HEK293 (cell line): Measurements from ENCODE around the gene OVCH1.

ENCODE experiments used
- CTCF ChIA-PET: fragments of 350-600 bp; formaldehyde crosslinking; extraction: SDS; loops from one replicate; lab custom pipeline; 2021; ENCODE audit warnings: antibody characterized with exemption; lab: Yijun Ruan, JAX
- POLR2A ChIA-PET: fragments of 300-600 bp; formaldehyde crosslinking; extraction: SDS; loops from one replicate; lab custom pipeline; 2020; ENCODE audit warnings: antibody characterized with exemption, inconsistent platforms; lab: Yijun Ruan, JAX
- H3K27ac ChIP-seq: fragments of 200-500 bp; sonication (Bioruptor generic); 2 replicates; pipeline ENCODE4 v1.5.1; 2014; ENCODE audit warnings: low read depth, low read length, control low read depth, inconsistent platforms; ENCODE audit errors: extremely low read depth
- H3K36me3 ChIP-seq, 2 experiments: fragments of 200-500 bp in 1 of 2; sonication (Bioruptor generic) in 1 of 2; 1 replicate in 1 of 2; 2 replicates in 1 of 2; pipeline ENCODE4 v1.5.1; 2014 to 2017; ENCODE audit warnings: inconsistent platforms in 2 of 2, low read length in 2 of 2; ENCODE audit not compliant: control insufficient read depth in 2 of 2, insufficient read depth in 1 of 2
- H3K4me1 ChIP-seq: fragments of 200-500 bp; sonication (Bioruptor generic); 2 replicates; pipeline ENCODE4 v1.5.1; 2014; ENCODE audit warnings: mild to moderate bottlenecking, low read length, inconsistent platforms; ENCODE audit not compliant: control insufficient read depth, insufficient read depth
- H3K4me3 ChIP-seq: 2 replicates; pipeline ENCODE4 v1.5.1; 2011; ENCODE audit warnings: low read depth, mild to moderate bottlenecking, control low read depth, low read length, moderate library complexity
- H3K9me3 ChIP-seq: fragments of 200-500 bp; sonication (Bioruptor generic); 2 replicates; pipeline ENCODE4 v1.5.1; 2014; ENCODE audit warnings: low read depth, low read length, inconsistent platforms; ENCODE audit not compliant: control insufficient read depth, insufficient read depth
- GFI1B ChIP-seq: fragments of 450-650 bp; formaldehyde crosslinking; IDR thresholded peaks from 2 replicates; pipeline ENCODE4 v1.5.1; 2016; ENCODE audit warnings: missing biosample characterization, missing genetic modification characterization
- REPIN1 ChIP-seq: fragments of 450-650 bp; formaldehyde crosslinking; IDR thresholded peaks from 2 replicates; pipeline ENCODE4 v1.5.1; 2017; ENCODE audit warnings: missing biosample characterization, missing genetic modification characterization, low read depth
- SP2 ChIP-seq: fragments of 450-650 bp; formaldehyde crosslinking; IDR thresholded peaks from 2 replicates; pipeline ENCODE4 v1.5.1; 2016; ENCODE audit warnings: missing biosample characterization, missing genetic modification characterization
- ZNF10 ChIP-seq: fragments of 450-650 bp; formaldehyde crosslinking; IDR thresholded peaks from 2 replicates; pipeline ENCODE4 v1.5.1; 2017; ENCODE audit warnings: missing biosample characterization, missing genetic modification characterization
- ZNF132 ChIP-seq: fragments of 450-650 bp; formaldehyde crosslinking; IDR thresholded peaks from 2 replicates; pipeline ENCODE4 v1.5.1; 2017; ENCODE audit warnings: missing biosample characterization, missing genetic modification characterization, borderline replicate concordance
- ZNF157 ChIP-seq: fragments of 450-650 bp; formaldehyde crosslinking; IDR thresholded peaks from 2 replicates; pipeline ENCODE4 v1.5.1; 2016; ENCODE audit warnings: missing biosample characterization, missing genetic modification characterization
- ZNF266 ChIP-seq: fragments of 450-650 bp; formaldehyde crosslinking; IDR thresholded peaks from 2 replicates; pipeline ENCODE4 v1.5.1; 2016; ENCODE audit warnings: missing biosample characterization, missing genetic modification characterization, low read depth
- ZNF350 ChIP-seq: fragments of 450-650 bp; formaldehyde crosslinking; IDR thresholded peaks from 2 replicates; pipeline ENCODE4 v1.5.0; 2017; ENCODE audit warnings: missing biosample characterization, mild to moderate bottlenecking, missing genetic modification characterization
- ZNF354C ChIP-seq: fragments of 450-650 bp; formaldehyde crosslinking; IDR thresholded peaks from 2 replicates; pipeline ENCODE4 v1.5.1; 2016; ENCODE audit warnings: missing biosample characterization, missing genetic modification characterization, low read depth, borderline replicate concordance
- ZNF792 ChIP-seq: fragments of 450-650 bp; formaldehyde crosslinking; IDR thresholded peaks from 2 replicates; pipeline ENCODE4 v1.5.1; 2016; ENCODE audit warnings: missing biosample characterization, missing genetic modification characterization
- ZSCAN30 ChIP-seq: fragments of 450-650 bp; IDR thresholded peaks from 2 replicates; pipeline ENCODE4 v1.5.1; 2018; ENCODE audit warnings: missing biosample characterization, mild to moderate bottlenecking, missing genetic modification characterization, moderate library complexity
- ZXDB ChIP-seq: fragments of 450-650 bp; formaldehyde crosslinking; IDR thresholded peaks from 2 replicates; pipeline ENCODE4 v1.5.1; 2016; ENCODE audit warnings: missing biosample characterization, missing genetic modification characterization
- TF ChIP-seq, protein P1 (sequence below): fragments of 450-650 bp; formaldehyde crosslinking; IDR thresholded peaks from 2 replicates; pipeline ENCODE4 v1.5.1; 2017; ENCODE audit warnings: missing biosample characterization, mild to moderate bottlenecking, missing genetic modification characterization, moderate library complexity
- TF ChIP-seq, protein P2 (sequence below): fragments of 450-650 bp; formaldehyde crosslinking; optimal IDR thresholded peaks from 2 replicates; pipeline ENCODE3; 2016; ENCODE audit warnings: missing biosample characterization, mild to moderate bottlenecking, missing genetic modification characterization
- TF ChIP-seq, protein P3 (sequence below): fragments of 450-650 bp; formaldehyde crosslinking; IDR thresholded peaks from 2 replicates; pipeline ENCODE4 v1.5.1; 2016; ENCODE audit warnings: missing biosample characterization, missing genetic modification characterization, borderline replicate concordance
- TF ChIP-seq, protein P4 (sequence below): fragments of 450-650 bp; formaldehyde crosslinking; IDR thresholded peaks from 2 replicates; pipeline ENCODE4 v1.5.1; 2017; ENCODE audit warnings: missing biosample characterization, missing genetic modification characterization
- TF ChIP-seq, protein P5 (sequence below): fragments of 450-650 bp; formaldehyde crosslinking; IDR thresholded peaks from 2 replicates; pipeline ENCODE4 v1.5.1; 2016; ENCODE audit warnings: missing biosample characterization, missing genetic modification characterization

The OVCH1 gene

DNA sequence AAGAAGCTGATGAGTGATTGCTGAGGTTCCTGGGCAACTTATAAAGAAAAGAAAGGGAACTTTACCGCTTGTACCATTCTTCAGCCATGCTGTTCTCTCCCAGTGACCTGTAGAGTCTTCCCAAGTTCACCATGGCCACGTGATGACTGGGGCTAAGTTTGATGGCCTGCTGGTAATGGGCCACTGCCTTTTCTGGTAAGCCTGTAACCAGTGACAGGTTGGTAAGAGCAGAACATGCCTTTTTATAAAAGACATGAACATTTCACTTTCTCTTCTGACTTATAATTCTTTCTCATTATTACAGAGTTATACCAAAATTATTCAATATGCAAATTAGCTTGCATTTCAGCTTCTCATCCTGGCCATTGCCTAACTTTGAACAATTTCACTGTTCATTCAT is 20.9 kb upstream of the OVCH1 start (continued):
- TF ChIP-seq ZNF354C (no peak), SP2 (no peak), REPIN1 (tag by site-specific recombination) (no peak), ZSCAN30 (no peak), ZNF792 (no peak), ZXDB (tag by site-specific recombination) (no peak), ZNF10 (tag by site-specific recombination) (no peak), ZNF350 (tag by site-specific recombination) (no peak), GFI1B (no peak), ZNF266 (tag by site-specific recombination) (no peak), ZNF157 (tag by site-specific recombination) (no peak)
- TF ChIP-seq, protein P1, sequence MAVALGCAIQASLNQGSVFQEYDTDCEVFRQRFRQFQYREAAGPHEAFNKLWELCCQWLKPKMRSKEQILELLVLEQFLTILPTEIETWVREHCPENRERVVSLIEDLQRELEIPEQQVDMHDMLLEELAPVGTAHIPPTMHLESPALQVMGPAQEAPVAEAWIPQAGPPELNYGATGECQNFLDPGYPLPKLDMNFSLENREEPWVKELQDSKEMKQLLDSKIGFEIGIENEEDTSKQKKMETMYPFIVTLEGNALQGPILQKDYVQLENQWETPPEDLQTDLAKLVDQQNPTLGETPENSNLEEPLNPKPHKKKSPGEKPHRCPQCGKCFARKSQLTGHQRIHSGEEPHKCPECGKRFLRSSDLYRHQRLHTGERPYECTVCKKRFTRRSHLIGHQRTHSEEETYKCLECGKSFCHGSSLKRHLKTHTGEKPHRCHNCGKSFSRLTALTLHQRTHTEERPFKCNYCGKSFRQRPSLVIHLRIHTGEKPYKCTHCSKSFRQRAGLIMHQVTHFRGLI = no peak

DNA sequence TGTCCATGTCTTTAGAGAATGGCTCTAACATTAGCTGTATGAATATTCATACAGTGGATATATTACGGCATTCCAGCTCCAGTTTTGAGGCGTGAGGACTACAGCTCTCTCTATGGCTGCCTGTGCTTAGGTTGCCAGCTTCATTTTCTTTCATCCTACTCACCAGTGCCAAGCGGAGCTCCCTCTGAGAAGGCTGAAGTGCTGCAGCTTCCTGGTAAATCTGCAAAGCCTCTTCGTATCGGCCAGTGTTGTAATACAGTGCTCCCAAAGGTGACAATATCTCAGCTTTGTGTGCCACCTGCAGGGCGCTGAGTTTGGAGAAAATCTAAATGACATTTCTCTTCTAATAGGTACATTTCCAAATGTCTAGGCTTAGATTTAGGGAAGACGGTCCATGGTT is 19.8 kb upstream of the OVCH1 start:
- Histone ChIP-seq H3K36me3 (peaks cover 0 to 5% of the 10 kb centered on the region in 2 experiments; a peak in 2 of 3 replicates), H3K4me1 (no peaks in the 10 kb centered on the region), H3K27ac (no peak overlapping the region), H3K4me3 (no peak overlapping the region), H3K9me3 (no peaks in the 10 kb centered on the region)
- TF ChIP-seq, protein P2, sequence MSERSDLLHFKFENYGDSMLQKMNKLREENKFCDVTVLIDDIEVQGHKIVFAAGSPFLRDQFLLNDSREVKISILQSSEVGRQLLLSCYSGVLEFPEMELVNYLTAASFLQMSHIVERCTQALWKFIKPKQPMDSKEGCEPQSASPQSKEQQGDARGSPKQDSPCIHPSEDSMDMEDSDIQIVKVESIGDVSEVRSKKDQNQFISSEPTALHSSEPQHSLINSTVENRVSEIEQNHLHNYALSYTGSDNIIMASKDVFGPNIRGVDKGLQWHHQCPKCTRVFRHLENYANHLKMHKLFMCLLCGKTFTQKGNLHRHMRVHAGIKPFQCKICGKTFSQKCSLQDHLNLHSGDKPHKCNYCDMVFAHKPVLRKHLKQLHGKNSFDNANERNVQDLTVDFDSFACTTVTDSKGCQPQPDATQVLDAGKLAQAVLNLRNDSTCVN = no peak
- TF ChIP-seq, protein P3, sequence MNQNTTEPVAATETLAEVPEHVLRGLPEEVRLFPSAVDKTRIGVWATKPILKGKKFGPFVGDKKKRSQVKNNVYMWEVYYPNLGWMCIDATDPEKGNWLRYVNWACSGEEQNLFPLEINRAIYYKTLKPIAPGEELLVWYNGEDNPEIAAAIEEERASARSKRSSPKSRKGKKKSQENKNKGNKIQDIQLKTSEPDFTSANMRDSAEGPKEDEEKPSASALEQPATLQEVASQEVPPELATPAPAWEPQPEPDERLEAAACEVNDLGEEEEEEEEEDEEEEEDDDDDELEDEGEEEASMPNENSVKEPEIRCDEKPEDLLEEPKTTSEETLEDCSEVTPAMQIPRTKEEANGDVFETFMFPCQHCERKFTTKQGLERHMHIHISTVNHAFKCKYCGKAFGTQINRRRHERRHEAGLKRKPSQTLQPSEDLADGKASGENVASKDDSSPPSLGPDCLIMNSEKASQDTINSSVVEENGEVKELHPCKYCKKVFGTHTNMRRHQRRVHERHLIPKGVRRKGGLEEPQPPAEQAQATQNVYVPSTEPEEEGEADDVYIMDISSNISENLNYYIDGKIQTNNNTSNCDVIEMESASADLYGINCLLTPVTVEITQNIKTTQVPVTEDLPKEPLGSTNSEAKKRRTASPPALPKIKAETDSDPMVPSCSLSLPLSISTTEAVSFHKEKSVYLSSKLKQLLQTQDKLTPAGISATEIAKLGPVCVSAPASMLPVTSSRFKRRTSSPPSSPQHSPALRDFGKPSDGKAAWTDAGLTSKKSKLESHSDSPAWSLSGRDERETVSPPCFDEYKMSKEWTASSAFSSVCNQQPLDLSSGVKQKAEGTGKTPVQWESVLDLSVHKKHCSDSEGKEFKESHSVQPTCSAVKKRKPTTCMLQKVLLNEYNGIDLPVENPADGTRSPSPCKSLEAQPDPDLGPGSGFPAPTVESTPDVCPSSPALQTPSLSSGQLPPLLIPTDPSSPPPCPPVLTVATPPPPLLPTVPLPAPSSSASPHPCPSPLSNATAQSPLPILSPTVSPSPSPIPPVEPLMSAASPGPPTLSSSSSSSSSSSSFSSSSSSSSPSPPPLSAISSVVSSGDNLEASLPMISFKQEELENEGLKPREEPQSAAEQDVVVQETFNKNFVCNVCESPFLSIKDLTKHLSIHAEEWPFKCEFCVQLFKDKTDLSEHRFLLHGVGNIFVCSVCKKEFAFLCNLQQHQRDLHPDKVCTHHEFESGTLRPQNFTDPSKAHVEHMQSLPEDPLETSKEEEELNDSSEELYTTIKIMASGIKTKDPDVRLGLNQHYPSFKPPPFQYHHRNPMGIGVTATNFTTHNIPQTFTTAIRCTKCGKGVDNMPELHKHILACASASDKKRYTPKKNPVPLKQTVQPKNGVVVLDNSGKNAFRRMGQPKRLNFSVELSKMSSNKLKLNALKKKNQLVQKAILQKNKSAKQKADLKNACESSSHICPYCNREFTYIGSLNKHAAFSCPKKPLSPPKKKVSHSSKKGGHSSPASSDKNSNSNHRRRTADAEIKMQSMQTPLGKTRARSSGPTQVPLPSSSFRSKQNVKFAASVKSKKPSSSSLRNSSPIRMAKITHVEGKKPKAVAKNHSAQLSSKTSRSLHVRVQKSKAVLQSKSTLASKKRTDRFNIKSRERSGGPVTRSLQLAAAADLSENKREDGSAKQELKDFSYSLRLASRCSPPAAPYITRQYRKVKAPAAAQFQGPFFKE = no peak
- TF ChIP-seq ZNF132 (tag by site-specific recombination) = no peak
- ChIA-PET CTCF (interaction anchor here (0.6 to 1.1 kb wide), 4 partner anchors 42 to 801 kb away, joined by 3 read pairs; no protein-coding TSS in a partner anchor), POLR2A (no interaction called here)

DNA sequence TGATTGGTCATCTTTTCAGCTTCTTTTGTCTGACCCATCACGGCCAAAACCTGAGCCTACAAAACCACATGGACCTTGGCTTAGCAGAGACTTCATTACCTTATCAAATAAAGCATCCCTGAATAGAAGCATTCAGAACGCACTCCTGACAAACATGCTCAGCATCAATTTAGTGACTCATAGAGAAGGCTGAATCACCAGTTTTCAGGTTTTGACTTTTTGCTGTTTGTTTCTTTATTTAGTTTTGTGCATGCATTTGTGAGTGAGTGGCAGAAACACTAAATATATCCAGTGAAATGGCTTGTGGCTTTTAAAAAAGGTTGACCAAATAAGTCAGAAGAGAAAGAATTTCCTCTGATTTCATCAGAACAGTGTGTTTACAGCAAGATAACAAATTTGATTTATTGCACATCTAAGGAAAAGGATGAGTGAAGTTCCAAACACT is 19.0 kb upstream of the OVCH1 start:
- Histone ChIP-seq H3K4me3 (no peak overlapping the region), H3K27ac (no peak overlapping the region), H3K4me1 (no peaks in the 10 kb centered on the region), H3K36me3 (peaks cover 0 to 5% of the 10 kb centered on the region in 2 experiments; a peak in 2 of 3 replicates), H3K9me3 (no peaks in the 10 kb centered on the region)
- ChIA-PET POLR2A (no interaction called here), CTCF (interaction anchor here (0.7 to 1.1 kb wide), 3 partner anchors 199 to 1309 kb away, joined by 3 read pairs; no protein-coding TSS in a partner anchor)
- TF ChIP-seq, protein P4, sequence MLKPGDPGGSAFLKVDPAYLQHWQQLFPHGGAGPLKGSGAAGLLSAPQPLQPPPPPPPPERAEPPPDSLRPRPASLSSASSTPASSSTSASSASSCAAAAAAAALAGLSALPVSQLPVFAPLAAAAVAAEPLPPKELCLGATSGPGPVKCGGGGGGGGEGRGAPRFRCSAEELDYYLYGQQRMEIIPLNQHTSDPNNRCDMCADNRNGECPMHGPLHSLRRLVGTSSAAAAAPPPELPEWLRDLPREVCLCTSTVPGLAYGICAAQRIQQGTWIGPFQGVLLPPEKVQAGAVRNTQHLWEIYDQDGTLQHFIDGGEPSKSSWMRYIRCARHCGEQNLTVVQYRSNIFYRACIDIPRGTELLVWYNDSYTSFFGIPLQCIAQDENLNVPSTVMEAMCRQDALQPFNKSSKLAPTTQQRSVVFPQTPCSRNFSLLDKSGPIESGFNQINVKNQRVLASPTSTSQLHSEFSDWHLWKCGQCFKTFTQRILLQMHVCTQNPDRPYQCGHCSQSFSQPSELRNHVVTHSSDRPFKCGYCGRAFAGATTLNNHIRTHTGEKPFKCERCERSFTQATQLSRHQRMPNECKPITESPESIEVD (tag by site-specific recombination) = 0 out of 2 replicates have a peak, but pooled peaks have one; percentile 19
- TF ChIP-seq, protein P5, sequence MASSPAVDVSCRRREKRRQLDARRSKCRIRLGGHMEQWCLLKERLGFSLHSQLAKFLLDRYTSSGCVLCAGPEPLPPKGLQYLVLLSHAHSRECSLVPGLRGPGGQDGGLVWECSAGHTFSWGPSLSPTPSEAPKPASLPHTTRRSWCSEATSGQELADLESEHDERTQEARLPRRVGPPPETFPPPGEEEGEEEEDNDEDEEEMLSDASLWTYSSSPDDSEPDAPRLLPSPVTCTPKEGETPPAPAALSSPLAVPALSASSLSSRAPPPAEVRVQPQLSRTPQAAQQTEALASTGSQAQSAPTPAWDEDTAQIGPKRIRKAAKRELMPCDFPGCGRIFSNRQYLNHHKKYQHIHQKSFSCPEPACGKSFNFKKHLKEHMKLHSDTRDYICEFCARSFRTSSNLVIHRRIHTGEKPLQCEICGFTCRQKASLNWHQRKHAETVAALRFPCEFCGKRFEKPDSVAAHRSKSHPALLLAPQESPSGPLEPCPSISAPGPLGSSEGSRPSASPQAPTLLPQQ = no peak
